Heart left ventricle (tissue), 13 donors: ENCODE measurements around the gene IL31RA.

Experiments used
- CTCF ChIP-seq, 12 donors: fragments of 200-600 bp; sonication (generic) in 4 of 12; IDR thresholded peaks; one replicate each; pipeline versions ENCODE4 v1.5.0 to v1.8.0; 2018 to 2022; ENCODE audit warnings: antibody characterized with exemption in 12 of 12, mild to moderate bottlenecking in 5 of 12
- POLR2A ChIP-seq, 2 donors: fragments of 450-650 bp; IDR thresholded peaks; one replicate each; pipeline ENCODE4 v1.6.1; 2017; ENCODE audit warnings: antibody characterized with exemption in 2 of 2, mild to moderate bottlenecking in 2 of 2, moderate library complexity in 2 of 2
- donor health status: ischemic (EF 13 %, LVEDD 7.1; RV severe dilation, severe dysfunction).
- donor health status: DM: no; HTN: yes; CAD: no.
- donor health status: DM: no; HTN: no; CAD: no.
- donor health status: ischemic (EF 25% LVEDD 6.9; RV normal size, moderate dysfunction).
- donor health status: ischemic (EF 25% LVEDD 5.7; RV mildly dilated, moderate dysfunction).
- donor health status: ischemic (EF 35%, LVEDD 5.7; RV mildly dilated, moderate dysfunction).
- donor health status: nonischemic (EF 11% LVEDD 7.7; RV severe dilation, severe dysfunction).
- donor health status: DM: yes; HTN: yes; CAD: no.
- donor health status: PGD.
- donor health status: ischemic (EF 29% LVEDD 5.4; RV normal size, mild dysfunction).
- donor health status: nonischemic (EF 23%, LVEDD 6.1; RV moderate dilation, normal function).

GRCh38 chr5:55817030-55817429 is 34.1 kb upstream of the IL31RA start:
- no peak for TF ChIP-seq CTCF (IDR thresholded peaks at IDR 0.05)
- no peak for TF ChIP-seq POLR2A (IDR thresholded peaks at IDR 0.05)
